Right forelimb (tissue), 1 donor: ENCODE measurements around the gene SRGAP2C.
"Not testable (repeated sequence)": the region's sequence is repeated elsewhere in the genome, so short reads cannot be mapped to it uniquely, and the experiment has no call there.

ENCODE experiments used
- DNase-seq: peaks from one replicate; pipeline ENCODE4 v3.0.0-alpha.2; 2018

The SRGAP2C gene

GRCh38 chr1:121280699-121281317, 96.0 kb downstream of the SRGAP2C start:
- not testable (repeated sequence) for DNase-seq

DNA sequence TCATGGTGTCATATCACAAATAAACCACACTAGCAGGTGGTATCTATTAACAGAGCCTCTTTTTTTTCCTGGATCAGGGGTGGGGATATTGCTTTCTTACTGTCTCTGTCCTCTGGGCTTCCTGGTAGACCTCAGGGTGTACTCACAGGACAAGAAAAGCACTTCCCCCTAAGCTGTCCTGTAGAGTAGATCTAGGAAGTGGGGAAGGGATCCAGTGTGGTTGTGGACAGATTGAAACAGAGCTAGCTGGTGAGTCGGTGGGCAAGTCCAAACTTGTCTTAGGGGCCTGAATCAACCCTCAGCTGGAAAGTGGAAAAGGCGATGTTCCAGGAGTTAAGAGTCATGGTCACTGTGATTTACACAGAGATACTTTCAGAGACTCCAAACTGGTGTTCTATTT, 96.7 kb downstream of the SRGAP2C start:
- not testable (repeated sequence) for DNase-seq

- DNase-seq = not testable (repeated sequence)
Observed at GRCh38 chr1:121283587-121284180, 98.9 kb downstream of the SRGAP2C start.

- not testable (repeated sequence) for DNase-seq
Observed at GRCh38 chr1:121292590-121292989, 107.8 kb downstream of the SRGAP2C start.

DNA sequence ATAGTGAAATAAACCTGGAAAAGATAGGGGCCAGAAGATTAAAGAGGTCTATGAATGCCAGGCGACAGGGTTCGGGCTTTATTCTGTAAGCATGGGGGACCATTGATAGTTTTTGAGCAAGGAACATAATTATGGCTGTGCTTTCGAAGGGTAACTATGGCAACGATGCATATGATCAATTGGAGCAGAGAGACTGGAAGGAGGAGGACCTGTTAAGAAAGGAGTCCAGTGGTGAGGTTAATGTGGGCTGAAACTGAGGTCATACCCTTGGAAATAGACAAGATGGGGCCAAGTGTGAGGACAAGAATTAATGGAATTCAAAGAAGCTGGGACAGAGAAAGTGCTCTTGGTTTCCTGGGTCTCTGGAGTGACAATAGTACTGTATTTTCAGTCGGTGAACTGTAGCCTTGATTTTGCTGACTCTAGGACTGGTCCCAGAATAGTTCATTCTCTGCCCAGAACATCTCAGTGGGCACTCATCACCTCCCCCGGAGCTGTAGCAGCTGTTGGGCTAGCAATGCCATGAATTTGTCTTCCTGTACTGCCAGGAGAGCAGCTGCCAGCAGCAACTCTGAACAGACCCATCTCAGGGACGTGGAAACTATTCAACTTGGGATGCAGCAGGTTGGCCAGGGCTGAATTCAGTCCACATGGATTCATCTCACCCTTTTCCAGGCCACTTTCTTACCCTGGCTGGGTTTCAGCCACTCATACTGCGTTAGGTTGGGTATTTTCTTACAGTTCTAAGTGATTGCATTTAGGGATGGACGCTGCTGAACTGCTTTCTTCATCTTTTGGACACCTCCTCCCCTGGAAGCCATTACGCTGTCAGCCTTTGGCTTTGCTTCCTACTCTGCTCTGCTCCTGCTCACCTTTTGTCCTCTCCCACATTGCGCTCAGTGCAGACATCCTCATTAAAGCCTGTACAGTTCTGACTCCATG, 108.8 kb downstream of the SRGAP2C start:
- not testable (repeated sequence) for DNase-seq

GRCh38 chr1:121294205-121294570, 109.4 kb downstream of the SRGAP2C start:
- not testable (repeated sequence) for DNase-seq

- not testable (repeated sequence) for DNase-seq
Observed at GRCh38 chr1:121296563-121296962, 111.8 kb downstream of the SRGAP2C start.

- DNase-seq = not testable (repeated sequence)
Observed at GRCh38 chr1:121298529-121298928, 113.8 kb downstream of the SRGAP2C start.

- not testable (repeated sequence) for DNase-seq
Observed at GRCh38 chr1:121299514-121300149, 114.9 kb downstream of the SRGAP2C start.

DNA sequence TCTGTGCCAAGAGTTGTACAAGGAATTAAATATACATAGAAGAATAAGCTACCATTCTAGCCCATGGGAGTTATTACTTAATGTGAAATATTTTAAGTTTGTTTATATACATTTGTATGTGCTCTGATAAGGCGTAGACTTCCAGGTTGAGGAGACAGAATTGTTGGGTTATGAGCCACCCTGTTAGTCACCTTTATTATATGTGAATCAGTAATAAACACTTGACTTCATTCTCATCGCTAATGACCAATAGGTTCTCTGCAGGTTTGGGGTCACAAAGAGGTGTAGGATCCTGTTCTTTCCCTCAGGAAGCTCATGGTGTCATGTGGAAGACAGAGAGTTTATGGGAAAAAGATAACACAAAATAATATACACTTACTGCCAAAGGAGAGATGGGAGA, 117.1 kb downstream of the SRGAP2C start:
- not testable (repeated sequence) for DNase-seq

GRCh38 chr1:121307759-121308158, 123.0 kb downstream of the SRGAP2C start:
- not testable (repeated sequence) for DNase-seq

GRCh38 chr1:121315509-121315908, 130.7 kb downstream of the SRGAP2C start:
- DNase-seq = not testable (repeated sequence)

GRCh38 chr1:121316081-121316480, 131.3 kb downstream of the SRGAP2C start:
- not testable (repeated sequence) for DNase-seq

GRCh38 chr1:121317491-121318468, 133.0 kb downstream of the SRGAP2C start:
- DNase-seq = not testable (repeated sequence)

GRCh38 chr1:121318687-121319086, 133.9 kb downstream of the SRGAP2C start:
- not testable (repeated sequence) for DNase-seq

DNA sequence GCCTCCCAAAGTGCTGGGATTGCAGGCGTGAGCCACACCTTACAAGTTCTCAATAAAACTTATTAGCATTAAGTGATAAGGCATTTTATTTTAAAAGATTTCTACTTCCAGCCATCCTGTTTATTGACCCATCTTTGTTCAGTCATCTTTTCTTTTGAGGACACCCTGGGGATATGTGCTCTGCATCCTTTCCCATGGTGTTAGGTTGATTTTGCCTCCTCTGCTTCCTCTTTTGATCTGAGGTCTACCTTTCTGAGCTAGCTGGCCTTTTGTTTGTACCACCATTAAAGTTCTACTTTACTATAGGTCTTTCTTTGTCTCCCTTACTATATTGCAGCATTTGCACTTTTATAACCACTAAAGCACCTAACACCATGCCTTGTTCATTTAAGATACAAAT, 136.9 kb downstream of the SRGAP2C start:
- DNase-seq = not testable (repeated sequence)

GRCh38 chr1:121324726-121325125, 140.0 kb downstream of the SRGAP2C start:
- not testable (repeated sequence) for DNase-seq

DNA sequence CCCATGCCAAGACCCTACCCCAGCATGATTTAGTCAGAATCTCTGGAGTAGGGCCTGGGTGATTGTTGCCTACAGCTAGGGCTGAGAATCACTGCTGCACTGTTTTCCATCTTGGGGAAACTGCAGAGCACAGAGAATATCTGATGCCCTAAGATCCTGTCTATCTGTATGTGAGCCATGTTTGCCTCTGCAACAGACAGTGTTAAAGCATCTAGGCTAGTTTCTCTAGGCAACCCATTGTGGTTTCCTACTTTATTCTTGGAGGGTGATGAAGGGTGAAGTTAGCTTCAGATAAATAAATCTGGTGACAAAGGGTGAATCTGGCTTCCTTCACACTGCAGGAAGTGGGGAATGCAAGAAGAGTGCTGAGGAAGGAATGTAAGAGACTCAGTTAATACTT, 147.4 kb downstream of the SRGAP2C start:
- DNase-seq = not testable (repeated sequence)

GRCh38 chr1:121332599-121333562, 148.1 kb downstream of the SRGAP2C start:
- not testable (repeated sequence) for DNase-seq

- DNase-seq = not testable (repeated sequence)
Observed at GRCh38 chr1:121337958-121338357, 153.2 kb downstream of the SRGAP2C start.
